ENCODE results near the gene CBFB.

Gene CBFB

GRCh38 chr16:67001726-67002125 lies 27.2 kb upstream of the CBFB start:
- Histone ChIP-seq H3K9ac (ENCODE audit: low read length) (no peak overlapping the region), H3K36me3 (ENCODE audit: control insufficient read depth, insufficient read depth, low read length, severe bottlenecking) (no peaks in the 10 kb centered on the region), H3K4me3 (ENCODE audit: low read length) (no peak overlapping the region), H3K27me3 (replicated peaks; ENCODE audit: control insufficient read depth, insufficient read depth, low read length) (peaks cover 18% of the 10 kb centered on the region), H3K4me1 (ENCODE audit: control insufficient read depth, insufficient read depth, low read length) (peaks cover 14% of the 10 kb centered on the region), H3K9me3 (ENCODE audit: control insufficient read depth, low read length) (no peaks in the 10 kb centered on the region)
- no peak for DNase-seq (ENCODE audit: low read depth)

- Histone ChIP-seq H3K4me1 (ENCODE audit: control insufficient read depth, insufficient read depth, low read length) (no peaks in the 10 kb centered on the region), H3K9me3 (ENCODE audit: control insufficient read depth, low read length) (no peaks in the 10 kb centered on the region), H3K27me3 (replicated peaks; ENCODE audit: control insufficient read depth, insufficient read depth, low read length) (peaks cover 10% of the 10 kb centered on the region), H3K36me3 (ENCODE audit: control insufficient read depth, insufficient read depth, low read length, severe bottlenecking) (no peaks in the 10 kb centered on the region), H3K9ac (ENCODE audit: low read length) (no peak overlapping the region), H3K4me3 (ENCODE audit: low read length) (no peak overlapping the region)
- no peak for DNase-seq (ENCODE audit: low read depth)
Measured at GRCh38 chr16:67006930-67007658, 21.9 kb upstream of the CBFB start.

GRCh38 chr16:67009158-67009557 lies 19.8 kb upstream of the CBFB start:
- Histone ChIP-seq H3K36me3 (ENCODE audit: control insufficient read depth, insufficient read depth, low read length, severe bottlenecking) (no peaks in the 10 kb centered on the region), H3K4me1 (ENCODE audit: control insufficient read depth, insufficient read depth, low read length) (peaks cover 7% of the 10 kb centered on the region)
- DNase-seq (ENCODE audit: low read depth) = no peak

GRCh38 chr16:67011274-67011673 lies 17.7 kb upstream of the CBFB start:
- no peak overlapping the region for H3K4me3 ChIP-seq (ENCODE audit: low read length)
- no peak overlapping the region for H3K9ac ChIP-seq (ENCODE audit: low read length)
- no peaks in the 10 kb centered on the region for H3K27me3 ChIP-seq (replicated peaks; ENCODE audit: control insufficient read depth, insufficient read depth, low read length)
- H3K4me1 ChIP-seq (ENCODE audit: control insufficient read depth, insufficient read depth, low read length) = peaks cover 14% of the 10 kb centered on the region
- H3K9me3 ChIP-seq (ENCODE audit: control insufficient read depth, low read length) = no peaks in the 10 kb centered on the region
- no peaks in the 10 kb centered on the region for H3K36me3 ChIP-seq (ENCODE audit: control insufficient read depth, insufficient read depth, low read length, severe bottlenecking)
- DNase-seq (ENCODE audit: low read depth) = no peak

More at GRCh38 chr16:67009158-67009557, 19.8 kb upstream of the CBFB start:
- H3K4me3 ChIP-seq (ENCODE audit: low read length) = no peak overlapping the region
- H3K9ac ChIP-seq (ENCODE audit: low read length) = no peak overlapping the region
- no peaks in the 10 kb centered on the region for H3K9me3 ChIP-seq (ENCODE audit: control insufficient read depth, low read length)
- H3K27me3 ChIP-seq (replicated peaks; ENCODE audit: control insufficient read depth, insufficient read depth, low read length) = no peaks in the 10 kb centered on the region

GRCh38 chr16:67013233-67013822 lies 15.6 kb upstream of the CBFB start:
- H3K36me3 ChIP-seq (ENCODE audit: control insufficient read depth, insufficient read depth, low read length, severe bottlenecking) = no peaks in the 10 kb centered on the region
- H3K4me3 ChIP-seq (ENCODE audit: low read length) = peak overlapping the region; percentile 74
- no peak for DNase-seq (ENCODE audit: low read depth)
- peak overlapping the region; percentile 77 for H3K9ac ChIP-seq (ENCODE audit: low read length)
- no peaks in the 10 kb centered on the region for H3K9me3 ChIP-seq (ENCODE audit: control insufficient read depth, low read length)
- H3K27me3 ChIP-seq (replicated peaks; ENCODE audit: control insufficient read depth, insufficient read depth, low read length) = no peaks in the 10 kb centered on the region
- peaks cover 14% of the 10 kb centered on the region for H3K4me1 ChIP-seq (ENCODE audit: control insufficient read depth, insufficient read depth, low read length)

GRCh38 chr16:67013823-67014633 lies 14.9 kb upstream of the CBFB start:
- DNase-seq (ENCODE audit: low read depth) = peak; percentile 89
- H3K9ac ChIP-seq (ENCODE audit: low read length) = peak overlapping the region; percentile 77
- peak overlapping the region; percentile 74 for H3K4me3 ChIP-seq (ENCODE audit: low read length)
- H3K4me1 ChIP-seq (ENCODE audit: control insufficient read depth, insufficient read depth, low read length) = peaks cover 14% of the 10 kb centered on the region
- H3K9me3 ChIP-seq (ENCODE audit: control insufficient read depth, low read length) = no peaks in the 10 kb centered on the region
- no peaks in the 10 kb centered on the region for H3K36me3 ChIP-seq (ENCODE audit: control insufficient read depth, insufficient read depth, low read length, severe bottlenecking)
- H3K27me3 ChIP-seq (replicated peaks; ENCODE audit: control insufficient read depth, insufficient read depth, low read length) = no peaks in the 10 kb centered on the region

- H3K9me3 ChIP-seq (ENCODE audit: control insufficient read depth, low read length) = no peaks in the 10 kb centered on the region
- H3K27me3 ChIP-seq (replicated peaks; ENCODE audit: control insufficient read depth, insufficient read depth, low read length) = no peaks in the 10 kb centered on the region
- peak overlapping the region; percentile 74 for H3K4me3 ChIP-seq (ENCODE audit: low read length)
- H3K9ac ChIP-seq (ENCODE audit: low read length) = peak overlapping the region; percentile 77
- no peaks in the 10 kb centered on the region for H3K36me3 ChIP-seq (ENCODE audit: control insufficient read depth, insufficient read depth, low read length, severe bottlenecking)
- no peak for DNase-seq (ENCODE audit: low read depth)
- peaks cover 14% of the 10 kb centered on the region for H3K4me1 ChIP-seq (ENCODE audit: control insufficient read depth, insufficient read depth, low read length)
Measured at GRCh38 chr16:67014634-67015312, 14.2 kb upstream of the CBFB start.

GRCh38 chr16:67015313-67015731 lies 13.6 kb upstream of the CBFB start:
- H3K27me3 ChIP-seq (replicated peaks; ENCODE audit: control insufficient read depth, insufficient read depth, low read length) = no peaks in the 10 kb centered on the region
- DNase-seq (ENCODE audit: low read depth) = no peak
- no peaks in the 10 kb centered on the region for H3K36me3 ChIP-seq (ENCODE audit: control insufficient read depth, insufficient read depth, low read length, severe bottlenecking)
- no peaks in the 10 kb centered on the region for H3K9me3 ChIP-seq (ENCODE audit: control insufficient read depth, low read length)
- H3K9ac ChIP-seq (ENCODE audit: low read length) = no peak overlapping the region
- H3K4me3 ChIP-seq (ENCODE audit: low read length) = no peak overlapping the region
- H3K4me1 ChIP-seq (ENCODE audit: control insufficient read depth, insufficient read depth, low read length) = peaks cover 14% of the 10 kb centered on the region

GRCh38 chr16:67016143-67016542 lies 12.8 kb upstream of the CBFB start:
- Histone ChIP-seq H3K27me3 (replicated peaks; ENCODE audit: control insufficient read depth, insufficient read depth, low read length) (no peaks in the 10 kb centered on the region), H3K4me3 (ENCODE audit: low read length) (no peak overlapping the region), H3K9me3 (ENCODE audit: control insufficient read depth, low read length) (no peaks in the 10 kb centered on the region), H3K4me1 (ENCODE audit: control insufficient read depth, insufficient read depth, low read length) (peaks cover 14% of the 10 kb centered on the region), H3K9ac (ENCODE audit: low read length) (no peak overlapping the region), H3K36me3 (ENCODE audit: control insufficient read depth, insufficient read depth, low read length, severe bottlenecking) (no peaks in the 10 kb centered on the region)
- DNase-seq (ENCODE audit: low read depth) = no peak

- DNase-seq (ENCODE audit: low read depth) = no peak
- Histone ChIP-seq H3K36me3 (ENCODE audit: control insufficient read depth, insufficient read depth, low read length, severe bottlenecking) (no peaks in the 10 kb centered on the region), H3K9me3 (ENCODE audit: control insufficient read depth, low read length) (no peaks in the 10 kb centered on the region), H3K4me3 (ENCODE audit: low read length) (no peak overlapping the region), H3K4me1 (ENCODE audit: control insufficient read depth, insufficient read depth, low read length) (peaks cover 14% of the 10 kb centered on the region), H3K9ac (ENCODE audit: low read length) (no peak overlapping the region), H3K27me3 (replicated peaks; ENCODE audit: control insufficient read depth, insufficient read depth, low read length) (no peaks in the 10 kb centered on the region)
Measured at GRCh38 chr16:67016681-67017420, 12.1 kb upstream of the CBFB start.

Data from adipocyte (in vitro differentiated cells).